ENCODE data around the gene EHMT2. TPM values are rescaled to one million over a fixed set of nuclear protein-coding genes. Genes with fewer than 3 reads are reported as not detected.
"Not testable (repeated sequence)": the region's sequence is repeated elsewhere in the genome, so short reads cannot be mapped to it uniquely, and the experiment has no call there.

The EHMT2 gene
- total RNA-seq, 4 donors from 2014 or later: 13.8 to 72.4 (median 66.2) TPM

DNA sequence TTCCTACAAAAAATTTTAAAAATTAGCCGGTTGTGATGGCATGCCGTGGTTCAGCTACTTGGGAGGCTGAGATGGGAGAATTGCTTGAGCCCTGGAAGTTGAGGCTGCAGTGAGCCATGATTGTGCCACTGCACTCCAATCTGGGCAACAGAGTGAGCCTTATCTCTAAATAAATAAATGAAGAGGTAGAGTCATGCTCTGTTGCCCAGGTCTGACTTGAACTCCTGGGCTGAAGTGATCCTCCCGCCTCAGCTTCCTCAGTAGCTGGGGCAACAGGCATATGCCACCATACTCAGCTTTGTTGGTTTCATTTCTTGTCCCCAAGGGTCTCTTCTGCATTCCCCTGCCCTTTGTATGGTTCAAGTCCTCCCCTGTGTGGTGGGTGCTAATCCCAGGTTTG is 53.0 kb downstream of the EHMT2 start:
- H3K4me3 ChIP-seq: no peak overlapping the region
- no peaks in the 10 kb centered on the region for H3K27me3 ChIP-seq
- H3K9me3 ChIP-seq: no peaks in the 10 kb centered on the region
- DNase-seq: no peak
- no peak for TF ChIP-seq POLR2A (IDR thresholded peaks at IDR 0.05)
- TF ChIP-seq, protein P1, sequence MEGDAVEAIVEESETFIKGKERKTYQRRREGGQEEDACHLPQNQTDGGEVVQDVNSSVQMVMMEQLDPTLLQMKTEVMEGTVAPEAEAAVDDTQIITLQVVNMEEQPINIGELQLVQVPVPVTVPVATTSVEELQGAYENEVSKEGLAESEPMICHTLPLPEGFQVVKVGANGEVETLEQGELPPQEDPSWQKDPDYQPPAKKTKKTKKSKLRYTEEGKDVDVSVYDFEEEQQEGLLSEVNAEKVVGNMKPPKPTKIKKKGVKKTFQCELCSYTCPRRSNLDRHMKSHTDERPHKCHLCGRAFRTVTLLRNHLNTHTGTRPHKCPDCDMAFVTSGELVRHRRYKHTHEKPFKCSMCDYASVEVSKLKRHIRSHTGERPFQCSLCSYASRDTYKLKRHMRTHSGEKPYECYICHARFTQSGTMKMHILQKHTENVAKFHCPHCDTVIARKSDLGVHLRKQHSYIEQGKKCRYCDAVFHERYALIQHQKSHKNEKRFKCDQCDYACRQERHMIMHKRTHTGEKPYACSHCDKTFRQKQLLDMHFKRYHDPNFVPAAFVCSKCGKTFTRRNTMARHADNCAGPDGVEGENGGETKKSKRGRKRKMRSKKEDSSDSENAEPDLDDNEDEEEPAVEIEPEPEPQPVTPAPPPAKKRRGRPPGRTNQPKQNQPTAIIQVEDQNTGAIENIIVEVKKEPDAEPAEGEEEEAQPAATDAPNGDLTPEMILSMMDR (IDR thresholded peaks at IDR 0.05): no peak
- H3K4me1 ChIP-seq: no peaks in the 10 kb centered on the region
- no peaks in the 10 kb centered on the region for H3K36me3 ChIP-seq
- no peak overlapping the region for H3K27ac ChIP-seq
- intact Hi-C loops (cut with DNase I; ENCODE audit: low total_unique reads): no loop called here

DNA sequence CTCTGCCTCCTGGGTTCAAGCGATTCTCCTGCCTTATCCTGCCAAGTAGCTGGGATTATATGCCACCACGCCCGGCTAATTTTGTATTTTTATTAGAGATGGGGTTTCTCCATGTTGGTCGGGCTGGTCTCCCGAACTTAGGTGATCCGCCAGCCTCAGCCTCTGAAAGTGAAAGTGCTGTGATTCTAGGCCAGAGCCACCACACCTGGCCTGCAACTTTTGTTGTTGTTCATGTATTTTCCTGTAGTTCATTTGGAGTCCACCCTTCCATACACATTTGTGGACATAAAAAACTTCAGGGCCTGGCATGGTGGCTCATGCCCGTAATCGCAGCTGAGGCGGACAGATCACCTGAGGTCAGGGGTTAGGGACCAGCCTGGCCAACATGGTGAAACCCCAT is 55.4 kb downstream of the EHMT2 start:
- H3K4me3 ChIP-seq: no peak overlapping the region
- intact Hi-C loops (cut with DNase I; ENCODE audit: low total_unique reads): no loop called here
- no peak for TF ChIP-seq POLR2A (IDR thresholded peaks at IDR 0.05)
- TF ChIP-seq, protein P1 (IDR thresholded peaks at IDR 0.05): no peak
- no peaks in the 10 kb centered on the region for H3K27me3 ChIP-seq
- no peaks in the 10 kb centered on the region for H3K9me3 ChIP-seq
- H3K36me3 ChIP-seq: no peaks in the 10 kb centered on the region
- no peak overlapping the region for H3K27ac ChIP-seq
- DNase-seq: no peak
- H3K4me1 ChIP-seq: peaks cover 0 to 6% of the 10 kb centered on the region in 2 donors

DNA sequence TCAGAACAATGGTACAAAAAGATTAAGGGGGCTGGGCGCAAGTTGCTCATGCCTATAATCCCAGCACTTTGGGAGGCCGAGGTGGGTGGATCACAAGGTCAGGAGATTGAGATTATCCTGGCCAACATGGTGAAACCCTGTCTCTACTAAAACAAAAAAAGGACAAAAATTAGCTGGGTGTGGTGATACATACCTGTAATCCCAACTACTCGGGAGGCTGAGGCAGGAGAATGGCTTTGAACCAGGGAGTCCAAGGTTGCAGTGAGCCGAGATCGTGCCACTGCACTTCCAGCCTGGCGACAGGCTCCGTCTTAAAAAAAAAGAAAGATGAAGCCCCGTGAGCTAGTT is 57.7 kb downstream of the EHMT2 start:
- H3K9me3 ChIP-seq; H3K4me3 ChIP-seq; H3K27ac ChIP-seq; DNase-seq; H3K36me3 ChIP-seq; intact Hi-C loops (cut with DNase I; ENCODE audit: low total_unique reads); H3K27me3 ChIP-seq: not testable (repeated sequence)
- H3K4me1 ChIP-seq: peaks cover 0 to 12% of the 10 kb centered on the region in 2 donors

DNA sequence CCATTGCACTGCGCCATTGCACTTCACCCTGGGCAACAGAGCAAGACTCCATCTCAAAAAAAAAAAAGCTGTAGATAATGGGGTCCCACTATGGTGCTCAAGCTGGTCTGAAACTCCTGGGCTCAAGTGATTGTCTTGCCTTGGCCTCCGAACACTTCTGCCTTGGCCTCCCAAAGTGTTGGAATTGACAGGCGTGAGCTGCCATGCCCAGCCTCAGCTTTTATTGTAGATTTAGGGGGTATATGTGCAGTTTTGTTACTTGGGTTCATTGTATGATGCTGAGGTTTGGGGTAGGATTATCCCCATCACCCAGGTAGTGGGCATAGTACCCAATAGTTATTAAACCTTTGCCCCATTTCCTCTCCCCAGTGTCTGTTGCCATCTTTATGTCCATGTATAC is 58.5 kb downstream of the EHMT2 start:
- Histone ChIP-seq H3K4me3 (no peak overlapping the region), H3K27me3 (no peaks in the 10 kb centered on the region), H3K27ac (no peak overlapping the region), H3K4me1 (peaks cover 0 to 12% of the 10 kb centered on the region in 2 donors), H3K36me3 (no peaks in the 10 kb centered on the region), H3K9me3 (no peaks in the 10 kb centered on the region)
- TF ChIP-seq, protein P1 (IDR thresholded peaks at IDR 0.05): no peak
- no peak for TF ChIP-seq POLR2A (IDR thresholded peaks at IDR 0.05)
- intact Hi-C loops (cut with DNase I; ENCODE audit: low total_unique reads): no loop called here
- no peak for DNase-seq

DNA sequence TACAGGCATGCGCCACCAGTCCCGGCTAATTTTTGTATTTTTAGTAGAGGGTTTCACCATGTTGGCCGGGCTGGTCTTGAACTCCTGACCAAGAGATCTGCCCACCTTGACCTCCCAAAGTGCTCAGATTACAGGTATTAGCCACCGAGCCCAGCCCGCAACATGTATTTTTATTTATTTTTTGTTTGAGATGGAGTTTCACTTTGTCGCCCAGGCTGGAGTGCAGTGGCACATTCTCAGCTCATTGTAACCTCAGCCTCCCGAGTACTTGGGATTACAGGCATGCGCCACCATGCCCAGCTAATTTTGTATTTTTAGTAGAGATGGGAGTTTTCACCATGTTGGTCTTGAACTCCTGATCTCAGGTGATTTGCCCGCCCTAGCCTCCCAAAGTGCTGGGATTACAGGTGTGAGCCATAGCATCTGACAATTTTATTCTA is 59.4 kb downstream of the EHMT2 start:
- H3K36me3 ChIP-seq; DNase-seq; H3K27ac ChIP-seq; H3K27me3 ChIP-seq; H3K4me3 ChIP-seq; H3K9me3 ChIP-seq; intact Hi-C loops (cut with DNase I; ENCODE audit: low total_unique reads): not testable (repeated sequence)
- peaks cover 0 to 12% of the 10 kb centered on the region in 2 donors for H3K4me1 ChIP-seq

DNA sequence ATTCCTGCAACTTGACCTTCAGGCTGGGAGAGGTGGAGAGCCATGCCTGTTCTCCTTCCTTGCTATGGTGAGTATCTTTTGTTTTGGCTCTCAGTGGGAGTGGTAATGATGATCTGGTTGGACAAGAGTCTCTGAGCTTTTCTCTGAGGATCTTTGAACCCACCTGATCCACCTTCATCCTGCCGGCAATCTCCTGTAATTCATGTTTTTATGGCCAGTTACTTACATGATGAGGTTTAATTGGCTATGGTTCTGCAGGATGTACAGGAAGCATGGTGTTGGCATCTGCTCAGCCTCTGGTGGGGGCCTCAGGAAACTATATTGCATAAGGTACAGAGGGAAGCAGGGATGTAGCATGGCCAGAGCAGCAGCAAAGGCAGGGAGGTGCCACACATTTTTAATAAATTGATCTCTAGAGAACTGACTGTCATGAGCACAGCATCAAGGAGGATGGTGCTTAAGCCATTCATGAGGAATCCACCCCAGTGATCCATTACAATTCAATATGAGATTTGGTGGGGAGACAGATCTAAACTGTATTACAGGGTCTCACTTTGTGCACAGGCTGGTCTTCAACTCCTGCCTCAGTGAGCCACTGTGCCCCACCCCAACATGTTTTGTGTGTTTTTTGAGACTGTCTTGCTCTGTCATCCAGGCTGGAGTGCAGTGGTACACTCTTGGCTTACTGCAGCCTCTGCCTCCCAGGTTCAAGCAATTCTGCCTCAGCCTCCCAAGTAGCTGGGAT is 60.0 kb downstream of the EHMT2 start:
- Histone ChIP-seq H3K4me3 (no peak overlapping the region), H3K27ac (peak overlapping the region; percentile 91 to 99)

More for the DNA sequence above, 60.0 kb downstream of the EHMT2 start:
- Histone ChIP-seq H3K4me1 (peaks cover 0 to 12% of the 10 kb centered on the region in 2 donors), H3K27me3 (no peaks in the 10 kb centered on the region), H3K9me3 (no peaks in the 10 kb centered on the region), H3K36me3 (no peaks in the 10 kb centered on the region)
- no peak for DNase-seq
- intact Hi-C loops (cut with DNase I; ENCODE audit: low total_unique reads): no loop called here
- TF ChIP-seq POLR2A (IDR thresholded peaks at IDR 0.05): no peak
- TF ChIP-seq, protein P1 (IDR thresholded peaks at IDR 0.05): no peak
